ENCODE results near the gene MARVELD3.

DNA sequence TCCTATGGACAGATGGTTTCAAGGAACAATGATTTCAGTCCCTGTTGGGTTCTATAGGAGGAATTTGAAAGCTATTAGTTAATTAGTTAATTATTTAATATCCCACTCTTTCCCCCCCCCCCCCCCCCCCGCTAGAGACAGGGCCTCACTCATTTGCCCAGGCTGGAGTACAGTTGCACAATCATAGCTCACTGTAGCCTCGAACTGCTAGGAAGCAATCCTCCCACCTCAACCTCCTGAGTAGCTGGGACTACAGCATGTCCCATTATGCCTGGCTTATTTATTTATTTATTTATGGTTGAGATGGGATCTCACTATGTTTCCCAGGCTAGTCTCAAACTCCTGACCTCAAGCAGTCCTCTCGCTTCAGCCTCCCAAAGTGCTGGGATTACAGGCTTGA lies 34.1 kb upstream of the MARVELD3 start:
- TF ChIP-seq, protein P1, sequence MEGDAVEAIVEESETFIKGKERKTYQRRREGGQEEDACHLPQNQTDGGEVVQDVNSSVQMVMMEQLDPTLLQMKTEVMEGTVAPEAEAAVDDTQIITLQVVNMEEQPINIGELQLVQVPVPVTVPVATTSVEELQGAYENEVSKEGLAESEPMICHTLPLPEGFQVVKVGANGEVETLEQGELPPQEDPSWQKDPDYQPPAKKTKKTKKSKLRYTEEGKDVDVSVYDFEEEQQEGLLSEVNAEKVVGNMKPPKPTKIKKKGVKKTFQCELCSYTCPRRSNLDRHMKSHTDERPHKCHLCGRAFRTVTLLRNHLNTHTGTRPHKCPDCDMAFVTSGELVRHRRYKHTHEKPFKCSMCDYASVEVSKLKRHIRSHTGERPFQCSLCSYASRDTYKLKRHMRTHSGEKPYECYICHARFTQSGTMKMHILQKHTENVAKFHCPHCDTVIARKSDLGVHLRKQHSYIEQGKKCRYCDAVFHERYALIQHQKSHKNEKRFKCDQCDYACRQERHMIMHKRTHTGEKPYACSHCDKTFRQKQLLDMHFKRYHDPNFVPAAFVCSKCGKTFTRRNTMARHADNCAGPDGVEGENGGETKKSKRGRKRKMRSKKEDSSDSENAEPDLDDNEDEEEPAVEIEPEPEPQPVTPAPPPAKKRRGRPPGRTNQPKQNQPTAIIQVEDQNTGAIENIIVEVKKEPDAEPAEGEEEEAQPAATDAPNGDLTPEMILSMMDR (optimal IDR thresholded peaks at IDR 0.05 in 1 of 3, IDR thresholded peaks at IDR 0.05 in 1 of 3, conservative IDR thresholded peaks at IDR 0.05 in 1 of 3; ENCODE audit: extremely low read depth in 1 of 3, insufficient read depth in 2 of 3, low read length in 3 of 3): no peak
- no peak for TF ChIP-seq EZH2 (IDR thresholded peaks at IDR 0.05; ENCODE audit: low read length)
